Adrenal gland (tissue), 5 donors: ENCODE data around the gene ADAMTS17.

Source experiments
- POLR2A ChIP-seq, 2 donors: fragments of 450-650 bp; IDR thresholded peaks; one replicate each; pipeline ENCODE4 v1.6.1; 2017; ENCODE audit warnings: antibody characterized with exemption in 2 of 2, mild to moderate bottlenecking in 2 of 2, moderate library complexity in 1 of 2
- TF ChIP-seq, protein P1 (sequence below), 6 experiments: fragments of 450-650 bp in 4 of 6; fragments of 200-600 bp in 2 of 6; sonication (generic) in 1 of 6; IDR thresholded peaks; 1 replicate in 5 of 6; 2 replicates in 1 of 6; pipeline versions ENCODE4 v1.5.1 to v1.8.0; 2016 to 2021; ENCODE audit warnings: antibody characterized with exemption in 6 of 6, mild to moderate bottlenecking in 2 of 6, moderate library complexity in 1 of 6
- donor health status: DM: no; HTN: no; CAD: no.

GRCh38 chr15:100192097-100193080 is 149.4 kb downstream of the ADAMTS17 start:
- TF ChIP-seq, protein P1, sequence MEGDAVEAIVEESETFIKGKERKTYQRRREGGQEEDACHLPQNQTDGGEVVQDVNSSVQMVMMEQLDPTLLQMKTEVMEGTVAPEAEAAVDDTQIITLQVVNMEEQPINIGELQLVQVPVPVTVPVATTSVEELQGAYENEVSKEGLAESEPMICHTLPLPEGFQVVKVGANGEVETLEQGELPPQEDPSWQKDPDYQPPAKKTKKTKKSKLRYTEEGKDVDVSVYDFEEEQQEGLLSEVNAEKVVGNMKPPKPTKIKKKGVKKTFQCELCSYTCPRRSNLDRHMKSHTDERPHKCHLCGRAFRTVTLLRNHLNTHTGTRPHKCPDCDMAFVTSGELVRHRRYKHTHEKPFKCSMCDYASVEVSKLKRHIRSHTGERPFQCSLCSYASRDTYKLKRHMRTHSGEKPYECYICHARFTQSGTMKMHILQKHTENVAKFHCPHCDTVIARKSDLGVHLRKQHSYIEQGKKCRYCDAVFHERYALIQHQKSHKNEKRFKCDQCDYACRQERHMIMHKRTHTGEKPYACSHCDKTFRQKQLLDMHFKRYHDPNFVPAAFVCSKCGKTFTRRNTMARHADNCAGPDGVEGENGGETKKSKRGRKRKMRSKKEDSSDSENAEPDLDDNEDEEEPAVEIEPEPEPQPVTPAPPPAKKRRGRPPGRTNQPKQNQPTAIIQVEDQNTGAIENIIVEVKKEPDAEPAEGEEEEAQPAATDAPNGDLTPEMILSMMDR (IDR thresholded peaks at IDR 0.05) = no peak
- no peak for TF ChIP-seq POLR2A (IDR thresholded peaks at IDR 0.05)
